PC-9 (cell line): ENCODE results near the gene LCOR. TPM values are rescaled to one million over a fixed set of nuclear protein-coding genes. Genes with fewer than 3 reads are reported as not detected.

Source experiments
- BruUV-seq: library from RNA; stranded (reverse); fragments of 400-500 nt; replicated peaks from 2 replicates; lab custom pipeline; 2021; lab: Mats Ljungman, UMichigan
- CTCF ChIA-PET: fragments of 300-600 bp; sonication (Branson Sonifier 250); formaldehyde crosslinking; loops from one replicate; lab custom pipeline; 2022; ENCODE audit warnings: antibody characterized with exemption; lab: Charles Lee
- POLR2A ChIA-PET: fragments of 300-600 bp; sonication (Branson Sonifier 250); formaldehyde crosslinking; loops from one replicate; lab custom pipeline; 2022; ENCODE audit warnings: antibody characterized with exemption; ENCODE audit not compliant: unreplicated experiment; lab: Charles Lee
- DNase-seq, 2 experiments: peaks; one replicate each; pipeline versions ENCODE4 v3.0.0 to v3.0.0-alpha.2; 2015 to 2022; ENCODE audit warnings: mixed read lengths in 1 of 2
- H2AFZ ChIP-seq: fragments of 200-600 bp; sonication (generic); 2 replicates; pipeline ENCODE4 v1.8.1; 2017; ENCODE audit warnings: antibody characterized with exemption
- H3F3A ChIP-seq: fragments of 200-600 bp; sonication (generic); 2 replicates; pipeline ENCODE4 v1.8.1; 2017; ENCODE audit warnings: antibody characterized with exemption, mild to moderate bottlenecking, low read depth; ENCODE audit not compliant: insufficient read depth
- H3K27ac ChIP-seq: fragments of 200-600 bp; sonication (generic); 2 replicates; pipeline ENCODE4 v1.6.1; 2016; ENCODE audit warnings: mixed run types
- H3K27me3 ChIP-seq: fragments of 200-600 bp; sonication (generic); 2 replicates; pipeline ENCODE4 v1.6.1; 2016; ENCODE audit warnings: low read depth, mixed run types; ENCODE audit not compliant: insufficient read depth
- H3K36me3 ChIP-seq: fragments of 200-600 bp; sonication (generic); 2 replicates; pipeline ENCODE4 v1.6.1; 2016; ENCODE audit warnings: low read depth, mixed run types
- H3K4me1 ChIP-seq: fragments of 200-600 bp; sonication (generic); replicated peaks from 2 replicates; pipeline ENCODE4 v1.6.1; 2016; ENCODE audit warnings: mixed run types; ENCODE audit not compliant: insufficient read depth
- H3K4me2 ChIP-seq: fragments of 200-600 bp; sonication (generic); 2 replicates; pipeline ENCODE4 v1.6.1; 2017; ENCODE audit warnings: mixed run types
- H3K4me3 ChIP-seq: fragments of 200-600 bp; sonication (generic); 2 replicates; pipeline ENCODE4 v1.6.1; 2016; ENCODE audit warnings: mixed run types
- H3K79me2 ChIP-seq: fragments of 200-600 bp; sonication (generic); 2 replicates; pipeline ENCODE4 v1.6.1; 2017; ENCODE audit warnings: low read depth, mixed run types
- H3K9me2 ChIP-seq: fragments of 200-600 bp; sonication (generic); 2 replicates; pipeline ENCODE4 v1.8.1; 2017; ENCODE audit warnings: mild to moderate bottlenecking; ENCODE audit not compliant: insufficient read depth
- H3K9me3 ChIP-seq: fragments of 200-600 bp; sonication (generic); 2 replicates; pipeline ENCODE4 v1.8.1; 2016; ENCODE audit warnings: low read depth; ENCODE audit not compliant: insufficient read depth
- H4K20me1 ChIP-seq: fragments of 200-600 bp; sonication (generic); 2 replicates; pipeline ENCODE4 v1.8.1; 2017; ENCODE audit not compliant: insufficient read depth
- EZH2 ChIP-seq: fragments of 200-600 bp; sonication (generic); IDR thresholded peaks from 2 replicates; pipeline ENCODE4 v1.8.0; 2017; ENCODE audit warnings: antibody characterized with exemption, low read depth
- intact Hi-C: fragments of 100-400 bp; cut with micrococcal nuclease; formaldehyde crosslinking; loops from one replicate; pipeline ENCODE4 v1.10.0; 2022; ENCODE audit not compliant: unreplicated experiment
- total RNA-seq: library from RNA; stranded (reverse); gene quantifications from 2 replicates; pipeline ENCODE4 v1.2.3, GENCODE V29; 2021
- TF ChIP-seq, protein P1 (sequence below): fragments of 200-600 bp; sonication (generic); conservative IDR thresholded peaks from 2 replicates; pipeline ENCODE4 v1.6.1; 2017; ENCODE audit warnings: mixed run types, antibody characterized with exemption, mild to moderate bottlenecking, moderate library complexity

The LCOR gene
- total RNA-seq, 1 experiment from 2014 or later, result 36.4 TPM

DNA sequence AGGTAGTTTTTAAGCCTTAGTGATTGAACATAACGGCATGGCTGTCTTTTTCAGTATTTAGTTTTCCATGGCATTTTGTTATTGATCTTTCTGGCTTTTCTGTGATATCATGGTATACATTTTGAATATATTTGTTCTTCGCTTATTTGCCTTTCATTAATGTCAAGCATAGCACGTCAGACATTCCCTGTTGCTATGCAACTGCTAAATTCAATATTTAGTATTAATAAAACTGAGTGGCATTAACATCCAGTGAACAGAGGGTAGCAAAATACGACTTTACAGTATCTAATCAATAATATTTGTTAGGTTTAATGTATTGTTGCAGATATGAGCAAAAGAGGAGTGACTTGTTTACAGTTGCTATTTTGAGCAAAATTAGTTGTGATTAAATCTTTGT, 72.5 kb downstream of the LCOR start:
- Histone ChIP-seq H3F3A (no peaks in the 10 kb centered on the region), H3K27me3 (no peaks in the 10 kb centered on the region), H4K20me1 (peaks cover 24% of the 10 kb centered on the region), H3K79me2 (peaks cover 42% of the 10 kb centered on the region), H3K27ac (no peak overlapping the region), H2AFZ (no peak overlapping the region), H3K9me3 (no peaks in the 10 kb centered on the region), H3K4me2 (no peak overlapping the region), H3K4me1 (no peaks in the 10 kb centered on the region), H3K36me3 (no peaks in the 10 kb centered on the region), H3K9me2 (no peaks in the 10 kb centered on the region), H3K4me3 (no peak overlapping the region)
- no TSS peak for BruUV-seq
- intact Hi-C loops, result no loop called here
- ChIA-PET POLR2A (no interaction called here), CTCF (no interaction called here)
- TF ChIP-seq, protein P1, sequence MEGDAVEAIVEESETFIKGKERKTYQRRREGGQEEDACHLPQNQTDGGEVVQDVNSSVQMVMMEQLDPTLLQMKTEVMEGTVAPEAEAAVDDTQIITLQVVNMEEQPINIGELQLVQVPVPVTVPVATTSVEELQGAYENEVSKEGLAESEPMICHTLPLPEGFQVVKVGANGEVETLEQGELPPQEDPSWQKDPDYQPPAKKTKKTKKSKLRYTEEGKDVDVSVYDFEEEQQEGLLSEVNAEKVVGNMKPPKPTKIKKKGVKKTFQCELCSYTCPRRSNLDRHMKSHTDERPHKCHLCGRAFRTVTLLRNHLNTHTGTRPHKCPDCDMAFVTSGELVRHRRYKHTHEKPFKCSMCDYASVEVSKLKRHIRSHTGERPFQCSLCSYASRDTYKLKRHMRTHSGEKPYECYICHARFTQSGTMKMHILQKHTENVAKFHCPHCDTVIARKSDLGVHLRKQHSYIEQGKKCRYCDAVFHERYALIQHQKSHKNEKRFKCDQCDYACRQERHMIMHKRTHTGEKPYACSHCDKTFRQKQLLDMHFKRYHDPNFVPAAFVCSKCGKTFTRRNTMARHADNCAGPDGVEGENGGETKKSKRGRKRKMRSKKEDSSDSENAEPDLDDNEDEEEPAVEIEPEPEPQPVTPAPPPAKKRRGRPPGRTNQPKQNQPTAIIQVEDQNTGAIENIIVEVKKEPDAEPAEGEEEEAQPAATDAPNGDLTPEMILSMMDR, result no peak
- TF ChIP-seq EZH2, result no peak
- DNase-seq, result no peak

DNA sequence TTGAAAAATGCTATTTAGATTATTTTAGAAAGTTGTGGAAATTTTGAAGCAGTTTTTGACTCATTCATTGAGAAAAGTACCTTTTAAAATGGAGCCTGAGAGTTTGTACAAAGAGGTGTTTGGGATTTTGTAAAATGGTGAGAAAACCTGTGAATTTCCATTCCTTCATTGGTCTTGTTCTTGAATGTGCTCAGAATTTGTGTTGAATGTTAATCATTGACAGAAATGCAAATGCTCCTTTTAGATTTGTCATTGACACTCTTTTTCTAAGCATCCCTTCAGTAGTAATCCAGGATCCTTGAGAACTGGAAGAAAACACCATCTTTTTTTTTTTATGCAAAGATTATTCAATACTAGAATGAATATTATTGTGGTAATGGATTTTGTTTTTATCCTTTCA, 74.8 kb downstream of the LCOR start:
- Histone ChIP-seq H3K27ac (no peak overlapping the region), H4K20me1 (peaks cover 21% of the 10 kb centered on the region), H3K4me3 (no peak overlapping the region), H3K79me2 (peaks cover 39% of the 10 kb centered on the region), H3F3A (no peaks in the 10 kb centered on the region), H3K9me2 (no peaks in the 10 kb centered on the region), H3K4me2 (no peak overlapping the region), H3K4me1 (no peaks in the 10 kb centered on the region), H3K27me3 (no peaks in the 10 kb centered on the region), H2AFZ (no peak overlapping the region), H3K9me3 (no peaks in the 10 kb centered on the region), H3K36me3 (no peaks in the 10 kb centered on the region)
- no peak for DNase-seq
- ChIA-PET POLR2A (no interaction called here), CTCF (no interaction called here)
- BruUV-seq, result no TSS peak
- TF ChIP-seq, protein P1, result no peak
- no peak for TF ChIP-seq EZH2
- intact Hi-C loops, result no loop called here

DNA sequence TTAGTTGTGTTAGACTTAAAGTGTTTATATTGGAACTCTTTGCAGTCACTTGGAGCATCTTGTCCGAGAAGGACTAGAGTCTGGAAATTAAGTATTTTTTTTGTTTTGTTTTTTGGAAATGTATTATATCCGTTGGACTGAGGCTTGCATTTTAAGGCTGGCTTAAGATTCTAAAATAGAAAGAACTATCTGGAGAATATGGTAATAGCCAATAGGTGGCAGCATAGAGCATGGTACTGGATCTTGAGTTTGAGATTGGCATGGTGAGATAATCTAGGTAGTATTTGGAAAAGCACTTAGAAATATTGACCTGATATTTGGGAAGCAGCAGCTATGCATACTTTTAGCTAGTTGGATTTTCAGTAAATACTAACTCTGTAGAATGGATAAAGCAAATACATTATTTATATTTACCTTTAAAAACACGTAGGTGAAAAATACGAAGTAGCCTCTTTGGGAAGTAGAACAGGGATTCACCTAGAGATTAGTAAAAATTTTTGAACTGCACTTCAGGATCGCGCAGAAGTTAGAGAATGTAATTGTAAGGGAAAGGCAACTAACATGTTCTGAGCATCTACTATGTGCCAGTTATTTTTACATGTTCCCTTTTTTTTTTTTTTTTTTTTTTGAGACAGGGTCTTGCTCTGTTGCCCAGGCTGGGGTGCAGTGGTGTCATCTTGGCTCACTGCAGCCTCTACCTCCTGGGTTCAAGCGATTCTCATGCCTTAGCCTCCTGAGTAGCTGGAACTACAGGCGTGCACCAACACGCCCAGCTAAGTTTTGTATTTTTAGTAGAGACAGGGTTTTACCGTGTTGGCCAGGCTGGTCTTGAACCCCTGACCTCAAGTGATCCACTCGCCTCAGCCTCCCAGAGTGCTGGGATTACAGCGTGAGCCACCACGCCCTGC, 78.6 kb downstream of the LCOR start:
- Histone ChIP-seq H3K9me3 (no peaks in the 10 kb centered on the region), H3F3A (no peaks in the 10 kb centered on the region), H3K4me2 (no peak overlapping the region), H3K79me2 (peaks cover 8% of the 10 kb centered on the region), H3K27me3 (no peaks in the 10 kb centered on the region), H3K36me3 (no peaks in the 10 kb centered on the region), H4K20me1 (peaks cover 17% of the 10 kb centered on the region), H2AFZ (no peak overlapping the region), H3K27ac (no peak overlapping the region), H3K9me2 (no peaks in the 10 kb centered on the region), H3K4me1 (no peaks in the 10 kb centered on the region), H3K4me3 (no peak overlapping the region)
- intact Hi-C loops, result no loop called here
- POLR2A ChIA-PET, result no interaction called here
- DNase-seq, result no peak
- CTCF ChIA-PET, result interaction anchor here (0.6 kb wide), 1 partner anchor 48 kb away, joined by 4 read pairs; no protein-coding TSS in a partner anchor
- TF ChIP-seq, protein P1, result peak; percentile 70
- TF ChIP-seq EZH2, result no peak
- BruUV-seq, result no TSS peak
